Pancreas (tissue), 10 donors: Measurements from ENCODE around the gene FBXL15. TPM values are rescaled to one million over a fixed set of nuclear protein-coding genes. Genes with fewer than 3 reads are reported as not detected.
A peak's percentile ranks its signal among the peaks of the same experiment; 100 is the strongest.

Experiments used
- ATAC-seq, 4 donors: fragments of 200-7000 bp; cut with Tn5 transposase; one replicate each; pipeline versions ENCODE4 v1.8.0 to v1.9.1; 2020; ENCODE audit warnings: mild to moderate bottlenecking in 4 of 4, moderate library complexity in 4 of 4
- DNase-seq, 6 donors: peaks; one replicate each; pipeline ENCODE4 v3.0.0-alpha.2; 2020
- FAIRE-seq: peaks from 2 replicates; lab custom pipeline; 2012; peaks lifted over from hg19 to GRCh38; lab: Jason Lieb, UNC
- H3K27ac ChIP-seq, 4 donors: fragments of 200-600 bp; sonication (generic); 1 replicate in 3 of 4; 2 replicates in 1 of 4; pipeline versions ENCODE4 v1.5.0 to v1.8.0; 2020
- H3K27me3 ChIP-seq, 4 donors: fragments of 200-600 bp; one replicate each; pipeline ENCODE4 v1.8.0; 2021
- H3K36me3 ChIP-seq, 3 donors: fragments of 200-600 bp; sonication (generic) in 1 of 3; one replicate each; pipeline versions ENCODE4 v1.5.0 to v1.8.0; 2020 to 2021
- H3K4me1 ChIP-seq, 3 donors: fragments of 200-600 bp; one replicate each; pipeline ENCODE4 v1.8.0; 2021
- H3K4me3 ChIP-seq, 4 donors: fragments of 200-600 bp; sonication (generic) in 2 of 4; one replicate each; pipeline versions ENCODE4 v1.5.0 to v1.8.0; 2020 to 2021
- H3K9me3 ChIP-seq, 4 donors: fragments of 200-600 bp; one replicate each; pipeline ENCODE4 v1.8.0; 2021
- CTCF ChIP-seq, 4 donors: fragments of 200-600 bp; sonication (generic) in 3 of 4; IDR thresholded peaks; one replicate each; pipeline versions ENCODE4 v1.5.0 to v1.8.0; 2021; ENCODE audit warnings: antibody characterized with exemption in 4 of 4
- WGBS, 2 donors: extraction: QIAGEN DNeasy Blood & Tissue Kit; methylation state at CpG; one replicate each; pipeline ENCODE4 v1.1.7; 2013; 5-methylcytosine and 5-hydroxymethylcytosine counted together
- intact Hi-C, 3 donors: fragments of 100-400 bp; cut with DNase I; formaldehyde crosslinking; loops; one replicate each; pipeline versions ENCODE4 v1.11.1 to v1.14.2; 2022
- polyA plus RNA-seq, 2 donors: library from polyadenylated mRNA; stranded (reverse); fragments of 200-250 nt; gene quantifications; one replicate each; pipeline ENCODE4 v1.2.3, GENCODE V29; 2013
- total RNA-seq, 6 donors: library from RNA; stranded (reverse); fragmentation: NEBNext Ultra II Directional in 4 of 6; extraction: Animal tissue kit (Norgen Biotek cat#: 25700) in 4 of 6; gene quantifications; one replicate each; pipeline versions ENCODE4 v1.2.1 to v1.2.4, GENCODE V29; 2021 to 2023
- donor health status: healthy with polysubstance abuse.
- donor health status: DM: no; HTN: no; CAD: no; lungs with moderate emphysema.
- donor health status: DM: no; HTN: no; CAD: no.
- donor health status: control.
- donor health status: control.
- donor health status: Bipolar disorder and iron deficiency.
- donor health status: DM: yes; HTN: yes; CAD: no.
- donor health status: DM: no; HTN: no; CAD: no.
- donor health status: DM: no; HTN: no; CAD: no.
- donor health status: DM: yes; HTN: yes; CAD: no.

Gene FBXL15
- total and polyA plus RNA-seq, 8 donors = 10.0 to 24.2 (median 11.1) TPM

GRCh38 chr10:102397222-102398171 is 23.1 kb upstream of the FBXL15 start:
- H3K36me3 ChIP-seq = no peaks in the 10 kb centered on the region
- H3K9me3 ChIP-seq = no peaks in the 10 kb centered on the region
- ATAC-seq (no peak), FAIRE-seq (no peak), DNase-seq (peak in 1 of 6 donors; percentile 33)
- intact Hi-C loops = no loop called here
- peaks cover 0 to 29% (median 0%) of the 10 kb centered on the region in 3 donors for H3K4me1 ChIP-seq
- H3K27ac ChIP-seq = no peak overlapping the region
- no peak for TF ChIP-seq CTCF (IDR thresholded peaks at IDR 0.05)
- H3K4me3 ChIP-seq = no peak overlapping the region
- 91 to 92% methylated on average over 14 of the region's 14 CpGs for WGBS, 2 donors
- H3K27me3 ChIP-seq = no peaks in the 10 kb centered on the region

- peak overlapping the region; percentile 91 to 96 (median 92) for H3K27ac ChIP-seq
- DNase-seq (peak in 2 of 6 donors; percentile 58 to 76), ATAC-seq (no peak), FAIRE-seq (no peak)
- no peaks in the 10 kb centered on the region for H3K27me3 ChIP-seq
- TF ChIP-seq CTCF (IDR thresholded peaks at IDR 0.05) = no peak
- intact Hi-C loops = no loop called here
- peaks cover 0 to 27% (median 0%) of the 10 kb centered on the region in 3 donors for H3K4me1 ChIP-seq
- WGBS, 2 donors = 82 to 87% methylated on average over 20 to 21 of the region's 21 CpGs
- H3K36me3 ChIP-seq = no peaks in the 10 kb centered on the region
- peak overlapping the region in 2 of 4 donors; percentile 60 to 65 for H3K4me3 ChIP-seq
- no peaks in the 10 kb centered on the region for H3K9me3 ChIP-seq
Observed at GRCh38 chr10:102398172-102399020, 22.2 kb upstream of the FBXL15 start.

- peak overlapping the region; percentile 33 to 65 (median 54) for H3K4me3 ChIP-seq
- ATAC-seq (peak; percentile 70 to 82 (median 79)), DNase-seq (peak; percentile 86 to 98 (median 92)), FAIRE-seq (no peak)
- no peaks in the 10 kb centered on the region for H3K36me3 ChIP-seq
- peaks cover 0 to 26% (median 0%) of the 10 kb centered on the region in 3 donors for H3K4me1 ChIP-seq
- peak overlapping the region; percentile 91 to 96 (median 92) for H3K27ac ChIP-seq
- no peaks in the 10 kb centered on the region for H3K27me3 ChIP-seq
- intact Hi-C loops = loop anchor here in 1 of 3 donors (10.0 kb wide), 1 partner anchor 185 kb away; no protein-coding TSS in a partner anchor
- 2 to 3% methylated on average over 56 to 72 of the region's 72 CpGs for WGBS, 2 donors
- peak; percentile 90 to 97 (median 94) for TF ChIP-seq CTCF (IDR thresholded peaks at IDR 0.05)
- no peaks in the 10 kb centered on the region for H3K9me3 ChIP-seq
Observed at GRCh38 chr10:102399217-102400021, 21.2 kb upstream of the FBXL15 start.

GRCh38 chr10:102400076-102400475 is 20.6 kb upstream of the FBXL15 start:
- Histone ChIP-seq H3K9me3 (no peaks in the 10 kb centered on the region), H3K27me3 (no peaks in the 10 kb centered on the region), H3K4me3 (peak overlapping the region in 2 of 4 donors; percentile 60 to 65), H3K4me1 (peaks cover 0 to 26% (median 0%) of the 10 kb centered on the region in 3 donors), H3K27ac (peak overlapping the region in 1 of 4 donors; percentile 96), H3K36me3 (no peaks in the 10 kb centered on the region)
- peak in 3 of 6 donors; percentile 52 to 78 (median 60) for DNase-seq
- ATAC-seq = no peak
- WGBS, 2 donors = 73 to 83% methylated on average over 17 of the region's 17 CpGs
- intact Hi-C loops = loop anchor here in 1 of 3 donors (10.0 kb wide), 1 partner anchor 185 kb away; no protein-coding TSS in a partner anchor
- FAIRE-seq = no peak
- TF ChIP-seq CTCF (IDR thresholded peaks at IDR 0.05) = no peak
